Common myeloid progenitor, CD34-positive (primary cell): Measurements from ENCODE around the gene ZSCAN10.
"Not testable (repeated sequence)": the region's sequence is repeated elsewhere in the genome, so short reads cannot be mapped to it uniquely, and the experiment has no call there.

Experiments
- CTCF ChIA-PET: fragments of 350-600 bp; sonication (Branson Sonifier 250); formaldehyde crosslinking; loops from one replicate; lab custom pipeline; 2021; ENCODE audit warnings: antibody characterized with exemption; lab: Charles Lee
- POLR2A ChIA-PET: fragments of 350-600 bp; sonication (Branson Sonifier 250); formaldehyde crosslinking; loops from one replicate; lab custom pipeline; 2021; ENCODE audit warnings: antibody characterized with exemption; lab: Charles Lee
- DNase-seq, 3 donors: peaks; one replicate each; pipeline versions ENCODE4 v3.0.0 to v3.0.0-alpha.2; 2013
- H3K27ac ChIP-seq, 2 experiments: 1 replicate in 1 of 2; 2 replicates in 1 of 2; pipeline ENCODE4 v1.7.0; 2013; ENCODE audit warnings: inconsistent platforms in 2 of 2, low read length in 2 of 2, mild to moderate bottlenecking in 2 of 2, low read depth in 1 of 2, moderate library complexity in 1 of 2; ENCODE audit not compliant: severe bottlenecking in 2 of 2, insufficient read depth in 1 of 2, poor library complexity in 1 of 2
- H3K27me3 ChIP-seq, 5 experiments: replicated peaks in 2 of 5; 1 replicate in 3 of 5; 2 replicates in 2 of 5; pipeline versions ENCODE4 v1.6.1 to v1.7.0; 2013; ENCODE audit warnings: low read length in 4 of 5, mild to moderate bottlenecking in 2 of 5, moderate library complexity in 2 of 5, inconsistent platforms in 1 of 5; ENCODE audit not compliant: insufficient read depth in 5 of 5, control insufficient read depth in 4 of 5
- H3K36me3 ChIP-seq, 4 experiments: 1 replicate in 2 of 4; 2 replicates in 2 of 4; pipeline versions ENCODE4 v1.6.1 to v1.7.0; 2013; ENCODE audit warnings: low read length in 3 of 4, control low read depth in 1 of 4, mild to moderate bottlenecking in 1 of 4; ENCODE audit not compliant: control insufficient read depth in 4 of 4, insufficient read depth in 4 of 4
- H3K4me1 ChIP-seq, 4 experiments: 1 replicate in 3 of 4; 2 replicates in 1 of 4; pipeline versions ENCODE4 v1.6.1 to v1.7.1; 2013; ENCODE audit warnings: low read length in 3 of 4, mild to moderate bottlenecking in 3 of 4, control low read depth in 1 of 4, inconsistent platforms in 1 of 4, moderate library complexity in 1 of 4; ENCODE audit not compliant: control insufficient read depth in 4 of 4, insufficient read depth in 4 of 4; ENCODE audit errors: control extremely low read depth in 1 of 4
- H3K4me3 ChIP-seq, 7 experiments: 1 replicate in 4 of 7; 2 replicates in 3 of 7; pipeline versions ENCODE4 v1.5.1 to v1.7.0; 2013; ENCODE audit warnings: mild to moderate bottlenecking in 7 of 7, low read length in 6 of 7, moderate library complexity in 6 of 7, inconsistent platforms in 2 of 7, low read depth in 2 of 7, control low read depth in 1 of 7; ENCODE audit not compliant: insufficient read depth in 4 of 7, control insufficient read depth in 1 of 7; ENCODE audit errors: extremely low read depth in 1 of 7
- H3K9me3 ChIP-seq, 5 experiments: 1 replicate in 4 of 5; 2 replicates in 1 of 5; pipeline versions ENCODE4 v1.6.1 to v1.7.1; 2013; ENCODE audit warnings: low read length in 4 of 5, mild to moderate bottlenecking in 2 of 5, inconsistent platforms in 1 of 5, low read depth in 1 of 5, moderate library complexity in 1 of 5; ENCODE audit not compliant: control insufficient read depth in 4 of 5, insufficient read depth in 2 of 5; ENCODE audit errors: control extremely low read depth in 1 of 5
- WGBS: methylation state at CpG from one replicate; pipeline ENCODE4 v1.1.5; 2013; ENCODE audit not compliant: insufficient coverage; 5-methylcytosine and 5-hydroxymethylcytosine counted together

ZSCAN10 gene

DNA sequence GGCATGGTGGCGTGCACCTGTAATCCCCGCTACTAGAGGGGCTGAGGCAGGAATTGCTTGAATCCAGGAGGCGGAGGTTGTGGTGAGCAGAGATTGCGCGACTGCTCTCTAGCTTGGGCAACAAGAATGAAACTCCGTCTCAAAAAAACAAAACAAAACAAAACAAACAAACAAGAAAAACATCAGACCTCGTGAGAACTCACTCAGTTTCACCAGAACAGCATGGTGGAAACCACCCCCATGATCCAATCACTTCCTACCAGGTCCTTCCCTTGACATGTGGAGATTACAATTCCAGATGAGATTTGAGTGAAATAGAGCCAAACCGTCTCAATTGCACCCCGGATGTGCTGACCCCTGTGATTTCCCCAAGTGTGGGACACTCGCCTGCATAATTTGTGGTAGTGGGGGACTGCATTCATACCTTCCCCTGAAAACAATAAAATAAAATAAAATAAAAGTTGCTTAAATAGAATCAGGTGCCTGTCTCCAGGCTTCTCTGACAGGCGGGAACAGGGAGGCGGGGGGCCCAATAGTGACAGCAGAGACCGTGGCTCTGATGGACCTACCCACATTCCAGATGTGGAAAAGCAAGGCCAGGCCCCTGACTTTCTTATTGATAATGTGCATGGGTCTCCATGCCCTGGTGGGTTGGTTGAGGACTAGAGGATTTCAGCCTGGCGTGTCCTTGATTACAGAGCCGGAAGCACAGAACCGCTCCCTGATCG lies 13.1 kb downstream of the ZSCAN10 start:
- no peak for DNase-seq
- no peak overlapping the region for H3K27ac ChIP-seq
- H3K9me3 ChIP-seq = no peaks in the 10 kb centered on the region
- H3K4me1 ChIP-seq = peaks cover 9 to 52% (median 41%) of the 10 kb centered on the region in 4 experiments
- H3K36me3 ChIP-seq = no peaks in the 10 kb centered on the region
- POLR2A ChIA-PET = interaction anchor here (1.0 kb wide), 1 partner anchor 11 kb away, joined by 3 read pairs; no protein-coding TSS in a partner anchor
- peak overlapping the region in 1 of 7 experiments; percentile 38 for H3K4me3 ChIP-seq
- CTCF ChIA-PET = interaction anchor here (8.7 kb wide), 1 partner anchor 9 kb away, joined by 54 read pairs; no protein-coding TSS in a partner anchor
- H3K27me3 ChIP-seq = no peaks in the 10 kb centered on the region
- 91% methylated on average over 14 of the region's 17 CpGs for WGBS

DNA sequence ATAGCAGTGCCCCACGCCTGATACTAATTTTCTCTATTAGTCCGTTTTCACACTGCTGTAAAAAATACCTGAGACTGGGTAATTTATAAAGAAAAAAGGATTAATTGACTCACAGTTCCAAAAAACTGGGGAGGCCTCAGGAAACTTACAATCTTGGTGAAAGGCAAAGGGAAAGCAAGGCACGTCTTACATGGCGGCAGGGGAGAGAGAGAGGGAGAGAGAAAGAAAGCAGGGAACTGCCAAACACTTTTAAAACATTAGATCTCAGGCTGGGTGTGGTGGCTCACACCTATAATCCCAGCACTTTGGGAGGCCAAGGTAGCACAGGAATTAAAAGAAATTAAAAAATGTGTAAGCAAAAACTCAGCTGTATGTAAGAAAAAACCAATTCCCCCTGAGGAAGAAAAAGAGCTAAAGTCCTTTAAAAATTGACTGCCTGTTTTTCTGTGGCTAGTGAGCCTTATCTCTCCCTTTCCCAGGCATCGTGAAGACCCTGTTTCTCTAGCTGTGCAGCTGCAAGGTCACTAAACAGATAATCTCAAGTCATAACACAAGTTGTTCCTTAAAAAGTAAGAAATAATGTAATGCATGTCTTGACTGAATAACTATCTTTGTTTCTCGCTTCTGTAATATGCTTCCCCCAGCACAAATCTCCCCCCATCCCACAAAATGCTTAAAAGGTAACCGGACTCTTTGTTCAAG lies 14.0 kb downstream of the ZSCAN10 start:
- no peak overlapping the region for H3K4me3 ChIP-seq
- no peaks in the 10 kb centered on the region for H3K36me3 ChIP-seq
- no peaks in the 10 kb centered on the region for H3K27me3 ChIP-seq
- CTCF ChIA-PET = interaction anchor here (8.7 kb wide), 1 partner anchor 8 kb away, joined by 54 read pairs; no protein-coding TSS in a partner anchor
- DNase-seq = peak in 1 of 3 donors; percentile 38
- 100% methylated on average over 3 of the region's 7 CpGs for WGBS
- H3K4me1 ChIP-seq = peaks cover 9 to 50% (median 41%) of the 10 kb centered on the region in 4 experiments
- H3K27ac ChIP-seq = no peak overlapping the region
- H3K9me3 ChIP-seq = no peaks in the 10 kb centered on the region
- POLR2A ChIA-PET = interaction anchor here (1.0 kb wide), 1 partner anchor 10 kb away, joined by 3 read pairs; no protein-coding TSS in a partner anchor

DNA sequence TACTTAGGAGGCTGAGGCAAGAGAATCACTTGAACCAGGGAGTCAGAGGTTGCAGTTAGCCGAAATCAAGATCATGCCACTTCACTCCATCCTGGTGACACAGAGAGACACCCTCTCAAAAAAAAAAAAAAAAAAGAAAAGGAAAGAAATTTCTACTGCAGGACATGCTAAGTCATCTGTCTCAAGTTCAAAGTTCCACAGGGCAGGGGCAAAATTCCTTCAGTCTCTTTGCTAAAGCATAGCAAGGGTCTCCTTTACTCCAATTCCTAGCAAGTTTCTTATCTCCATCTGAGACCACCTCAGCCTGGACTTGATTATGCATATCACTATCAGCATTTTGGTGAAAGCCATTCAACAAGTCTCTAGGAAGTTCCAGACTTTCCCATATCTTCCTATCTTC lies 14.6 kb downstream of the ZSCAN10 start:
- 88% methylated on average over 1 of the region's 1 CpG for WGBS

DNA sequence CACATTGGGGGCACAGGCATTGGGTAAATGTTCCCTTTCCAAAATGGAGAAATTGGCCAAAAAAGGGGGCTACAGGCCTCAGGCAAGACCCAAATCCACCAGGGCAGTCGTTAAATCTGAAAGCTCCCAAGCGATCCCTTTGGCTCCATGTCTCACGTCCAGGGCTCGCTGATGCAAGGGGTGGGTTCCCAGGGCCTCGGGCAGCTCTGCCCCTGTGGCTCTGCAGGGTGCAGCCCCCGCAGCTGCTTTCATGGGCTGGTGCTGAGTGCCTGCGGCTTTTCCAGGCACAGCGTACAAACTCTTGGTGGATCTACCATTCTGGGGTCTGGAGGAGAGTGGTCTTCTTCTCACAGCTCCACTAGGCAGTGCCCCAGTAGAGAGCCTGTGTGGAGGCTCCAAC lies 15.7 kb downstream of the ZSCAN10 start:
- 96% methylated on average over 8 of the region's 8 CpGs for WGBS
- H3K9me3 ChIP-seq, H3K4me3 ChIP-seq, H3K27me3 ChIP-seq, H3K36me3 ChIP-seq, H3K27ac ChIP-seq, POLR2A ChIA-PET, DNase-seq: not testable (repeated sequence)
- CTCF ChIA-PET = interaction anchor here (1.0 to 1.4 kb wide), 2 partner anchors 15 to 20 kb away, joined by 3 to 4 read pairs; partner anchors contain the start of gene ZSCAN10
- H3K4me1 ChIP-seq = peaks cover 9 to 41% (median 37%) of the 10 kb centered on the region in 4 experiments

More for the DNA sequence above, 14.6 kb downstream of the ZSCAN10 start:
- Histone ChIP-seq H3K27ac (no peak overlapping the region), H3K27me3 (no peaks in the 10 kb centered on the region), H3K4me1 (peaks cover 9 to 50% (median 41%) of the 10 kb centered on the region in 4 experiments), H3K4me3 (no peak overlapping the region), H3K36me3 (no peaks in the 10 kb centered on the region), H3K9me3 (no peaks in the 10 kb centered on the region)
- no peak for DNase-seq
- ChIA-PET POLR2A (no interaction called here), CTCF (interaction anchor here (1.0 to 8.7 kb wide), 2 partner anchors 8 to 21 kb away, joined by 3 to 54 read pairs; no protein-coding TSS in a partner anchor)

DNA sequence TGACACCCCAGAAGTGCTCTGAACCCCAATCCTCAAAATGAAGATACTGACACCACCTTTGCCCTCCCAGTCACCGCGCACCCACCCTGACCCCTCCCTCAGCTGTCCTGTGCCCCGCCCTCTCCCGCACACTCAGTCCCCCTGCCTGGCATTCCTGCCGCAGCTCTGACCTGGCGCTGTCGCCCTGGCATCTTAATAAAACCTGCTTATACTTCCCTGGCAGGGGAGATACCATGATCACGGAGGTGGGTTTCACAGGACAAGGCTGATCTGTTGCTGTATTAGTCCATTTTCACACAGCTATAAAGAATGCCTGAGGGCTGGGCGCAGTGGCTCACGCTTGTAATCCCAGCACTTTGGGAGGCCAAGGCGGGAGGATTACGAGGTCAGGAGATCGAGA lies 17.1 kb downstream of the ZSCAN10 start:
- CTCF ChIA-PET, H3K9me3 ChIP-seq, POLR2A ChIA-PET, H3K27me3 ChIP-seq, H3K4me3 ChIP-seq, H3K36me3 ChIP-seq, DNase-seq, H3K27ac ChIP-seq: not testable (repeated sequence)
- peaks cover 6 to 26% (median 23%) of the 10 kb centered on the region in 4 experiments for H3K4me1 ChIP-seq
- WGBS = 97% methylated on average over 11 of the region's 13 CpGs

DNA sequence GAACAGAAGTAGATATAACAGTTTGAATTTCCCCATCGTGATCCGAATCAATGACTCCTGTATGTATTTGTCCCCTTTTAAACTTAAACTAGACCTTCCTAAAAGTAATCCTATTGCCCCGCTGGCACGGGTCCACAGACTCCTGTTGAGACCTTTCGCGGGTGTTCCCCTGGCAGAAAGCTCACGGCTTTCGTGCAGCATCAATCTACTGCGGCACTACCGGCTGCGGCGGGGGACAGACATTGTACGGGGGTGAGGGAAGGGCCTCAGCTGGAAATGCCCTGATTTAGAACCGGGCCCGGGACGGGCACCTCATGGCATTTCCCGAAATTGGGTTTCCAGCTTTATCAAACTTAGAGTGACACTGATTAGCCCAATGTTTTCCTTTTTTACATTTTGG lies 19.1 kb downstream of the ZSCAN10 start:
- peaks cover 0 to 25% (median 24%) of the 10 kb centered on the region in 4 experiments for H3K4me1 ChIP-seq
- no peak overlapping the region for H3K27ac ChIP-seq

More for the DNA sequence above, 19.1 kb downstream of the ZSCAN10 start:
- Histone ChIP-seq H3K4me3 (no peak overlapping the region), H3K9me3 (peaks cover 0 to 7% (median 0%) of the 10 kb centered on the region in 5 experiments), H3K27me3 (no peaks in the 10 kb centered on the region), H3K36me3 (no peaks in the 10 kb centered on the region)
- 95% methylated on average over 16 of the region's 17 CpGs for whole genome bisulfite sequencing
- CTCF ChIA-PET = interaction anchor here (0.9 to 6.1 kb wide), 4 partner anchors 8 to 22 kb away, joined by 3 to 54 read pairs (median 3); partner anchors contain the start of gene ZSCAN10
- POLR2A ChIA-PET = no interaction called here
- no peak for DNase-seq
